Neural progenitor cell (in vitro differentiated cells): ENCODE data around the gene ONECUT1.

Source experiments
- EZH2phosphoT487 ChIP-seq: fragments of 200-600 bp; sonication (generic); IDR thresholded peaks from 2 replicates; pipeline ENCODE4 v1.6.1; 2017; ENCODE audit warnings: antibody characterized with exemption
- TF ChIP-seq, protein P1 (sequence below): fragments of 200-600 bp; sonication (generic); IDR thresholded peaks from 2 replicates; pipeline ENCODE4 v1.5.1; 2017; ENCODE audit warnings: antibody characterized with exemption, mild to moderate bottlenecking

- TF ChIP-seq, protein P1, sequence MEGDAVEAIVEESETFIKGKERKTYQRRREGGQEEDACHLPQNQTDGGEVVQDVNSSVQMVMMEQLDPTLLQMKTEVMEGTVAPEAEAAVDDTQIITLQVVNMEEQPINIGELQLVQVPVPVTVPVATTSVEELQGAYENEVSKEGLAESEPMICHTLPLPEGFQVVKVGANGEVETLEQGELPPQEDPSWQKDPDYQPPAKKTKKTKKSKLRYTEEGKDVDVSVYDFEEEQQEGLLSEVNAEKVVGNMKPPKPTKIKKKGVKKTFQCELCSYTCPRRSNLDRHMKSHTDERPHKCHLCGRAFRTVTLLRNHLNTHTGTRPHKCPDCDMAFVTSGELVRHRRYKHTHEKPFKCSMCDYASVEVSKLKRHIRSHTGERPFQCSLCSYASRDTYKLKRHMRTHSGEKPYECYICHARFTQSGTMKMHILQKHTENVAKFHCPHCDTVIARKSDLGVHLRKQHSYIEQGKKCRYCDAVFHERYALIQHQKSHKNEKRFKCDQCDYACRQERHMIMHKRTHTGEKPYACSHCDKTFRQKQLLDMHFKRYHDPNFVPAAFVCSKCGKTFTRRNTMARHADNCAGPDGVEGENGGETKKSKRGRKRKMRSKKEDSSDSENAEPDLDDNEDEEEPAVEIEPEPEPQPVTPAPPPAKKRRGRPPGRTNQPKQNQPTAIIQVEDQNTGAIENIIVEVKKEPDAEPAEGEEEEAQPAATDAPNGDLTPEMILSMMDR, result no peak
- no peak for TF ChIP-seq EZH2phosphoT487
Observed at GRCh38 chr15:52804526-52805081, 14.5 kb upstream of the ONECUT1 start.
